K562 (cell line): ENCODE results near the gene HGS. TPM values are rescaled to one million over a fixed set of nuclear protein-coding genes. Genes with fewer than 3 reads are reported as not detected.

Source experiments
- KDM5B ChIP-seq: fragments of 200-600 bp; sonication (generic); IDR thresholded peaks from 2 replicates; pipeline ENCODE4 v1.6.1; 2012; ENCODE audit warnings: low read depth, mild to moderate bottlenecking, moderate library complexity, low read length, control low read depth, inconsistent platforms; ENCODE audit not compliant: insufficient replicate concordance
- MBD1 ChIP-seq: fragments of 250-450 bp; sonication (Bioruptor Pico); IDR thresholded peaks from 2 replicates; pipeline ENCODE4 v1.8.0; 2022; ENCODE audit warnings: inconsistent platforms
- PHF8 ChIP-seq: fragments of 200-600 bp; sonication (generic); IDR thresholded peaks from 2 replicates; pipeline ENCODE4 v1.6.1; 2012; ENCODE audit warnings: mixed run types, mild to moderate bottlenecking, inconsistent platforms, low read length, moderate library complexity, borderline replicate concordance
- POLR2A ChIP-seq: fragments of 450-650 bp; conservative IDR thresholded peaks from 2 replicates; pipeline ENCODE4 v1.6.1; 2016
- PTBP1 ChIP-seq: fragments of 200-400 bp; formaldehyde crosslinking; IDR thresholded peaks from 2 replicates; pipeline ENCODE4 v1.6.1; 2017; ENCODE audit warnings: low read depth, low read length
- RBM22 ChIP-seq: fragments of 200-400 bp; formaldehyde crosslinking; IDR thresholded peaks from 2 replicates; pipeline ENCODE4 v1.6.1; 2018; ENCODE audit warnings: low read length, low read depth; ENCODE audit not compliant: poor library complexity, severe bottlenecking
- SMARCE1 ChIP-seq: fragments of 450-650 bp; IDR thresholded peaks from 2 replicates; pipeline ENCODE4 v1.7.1; 2016; ENCODE audit warnings: mild to moderate bottlenecking
- TCF3 ChIP-seq: sonication (generic); formaldehyde crosslinking; IDR thresholded peaks from 2 replicates; pipeline ENCODE4 v1.4.0; 2020; ENCODE audit warnings: mild to moderate bottlenecking, missing genetic modification reagents
- ZNF3 ChIP-seq: fragments of 250-450 bp; sonication (Bioruptor Pico); IDR thresholded peaks from 2 replicates; pipeline ENCODE4 v1.5.0; 2021; ENCODE audit warnings: mild to moderate bottlenecking, moderate library complexity
- polyA plus RNA-seq, 8 experiments: library from polyadenylated mRNA; depleted of rRNA in 4 of 8; stranded (reverse) in 5 of 8; unstranded in 3 of 8; fragments of >200 nt; fragmentation: Nextera tagmentation in 2 of 8; fragmentation: Illumina TruSeq in 1 of 8; extraction: Ambion mirVana in 2 of 8; extraction: Trizol in 1 of 8; gene quantifications; 2 replicates each; pipeline versions ENCODE4 v1.2.1 to v1.2.3, GENCODE V29; 2011 to 2014; ENCODE audit warnings: inconsistent platforms in 1 of 8, missing spikeins in 1 of 8
- total RNA-seq, 7 experiments: library from RNA; depleted of rRNA in 6 of 7; stranded (reverse); fragments of >200 nt in 6 of 7; fragmentation: Illumina TruSeq in 2 of 7; extraction: Trizol in 2 of 7; gene quantifications; 2 replicates each; pipeline versions ENCODE4 v1.2.1 to v1.2.3, GENCODE V29; 2011 to 2021; ENCODE audit warnings: low replicate concordance in 1 of 7
- TF ChIP-seq, protein P1 (sequence below): fragments of 200-800 bp; sonication (Bioruptor generic); IDR thresholded peaks from 2 replicates; pipeline ENCODE4 v1.6.1; 2016; ENCODE audit warnings: missing genetic modification characterization, missing compliant biosample characterization

HGS gene
- total and polyA plus RNA-seq, 9 of the 15 experiments (the other 6 are each of a cell fraction or from before 2014, with no cell fraction given): 3.9 to 176 (median 77.1) TPM

GRCh38 chr17:81708739-81709185, 25.0 kb downstream of the HGS start (continued):
- TF ChIP-seq, protein P1, sequence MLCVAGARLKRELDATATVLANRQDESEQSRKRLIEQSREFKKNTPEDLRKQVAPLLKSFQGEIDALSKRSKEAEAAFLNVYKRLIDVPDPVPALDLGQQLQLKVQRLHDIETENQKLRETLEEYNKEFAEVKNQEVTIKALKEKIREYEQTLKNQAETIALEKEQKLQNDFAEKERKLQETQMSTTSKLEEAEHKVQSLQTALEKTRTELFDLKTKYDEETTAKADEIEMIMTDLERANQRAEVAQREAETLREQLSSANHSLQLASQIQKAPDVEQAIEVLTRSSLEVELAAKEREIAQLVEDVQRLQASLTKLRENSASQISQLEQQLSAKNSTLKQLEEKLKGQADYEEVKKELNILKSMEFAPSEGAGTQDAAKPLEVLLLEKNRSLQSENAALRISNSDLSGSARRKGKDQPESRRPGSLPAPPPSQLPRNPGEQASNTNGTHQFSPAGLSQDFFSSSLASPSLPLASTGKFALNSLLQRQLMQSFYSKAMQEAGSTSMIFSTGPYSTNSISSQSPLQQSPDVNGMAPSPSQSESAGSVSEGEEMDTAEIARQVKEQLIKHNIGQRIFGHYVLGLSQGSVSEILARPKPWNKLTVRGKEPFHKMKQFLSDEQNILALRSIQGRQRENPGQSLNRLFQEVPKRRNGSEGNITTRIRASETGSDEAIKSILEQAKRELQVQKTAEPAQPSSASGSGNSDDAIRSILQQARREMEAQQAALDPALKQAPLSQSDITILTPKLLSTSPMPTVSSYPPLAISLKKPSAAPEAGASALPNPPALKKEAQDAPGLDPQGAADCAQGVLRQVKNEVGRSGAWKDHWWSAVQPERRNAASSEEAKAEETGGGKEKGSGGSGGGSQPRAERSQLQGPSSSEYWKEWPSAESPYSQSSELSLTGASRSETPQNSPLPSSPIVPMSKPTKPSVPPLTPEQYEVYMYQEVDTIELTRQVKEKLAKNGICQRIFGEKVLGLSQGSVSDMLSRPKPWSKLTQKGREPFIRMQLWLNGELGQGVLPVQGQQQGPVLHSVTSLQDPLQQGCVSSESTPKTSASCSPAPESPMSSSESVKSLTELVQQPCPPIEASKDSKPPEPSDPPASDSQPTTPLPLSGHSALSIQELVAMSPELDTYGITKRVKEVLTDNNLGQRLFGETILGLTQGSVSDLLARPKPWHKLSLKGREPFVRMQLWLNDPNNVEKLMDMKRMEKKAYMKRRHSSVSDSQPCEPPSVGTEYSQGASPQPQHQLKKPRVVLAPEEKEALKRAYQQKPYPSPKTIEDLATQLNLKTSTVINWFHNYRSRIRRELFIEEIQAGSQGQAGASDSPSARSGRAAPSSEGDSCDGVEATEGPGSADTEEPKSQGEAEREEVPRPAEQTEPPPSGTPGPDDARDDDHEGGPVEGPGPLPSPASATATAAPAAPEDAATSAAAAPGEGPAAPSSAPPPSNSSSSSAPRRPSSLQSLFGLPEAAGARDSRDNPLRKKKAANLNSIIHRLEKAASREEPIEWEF (CRISPR knock-in tag): no peak
- TF ChIP-seq MBD1 (CRISPR knock-in tag): no peak
- no peak for TF ChIP-seq ZNF3 (CRISPR knock-in tag)
- TF ChIP-seq RBM22: peak; percentile 51
- no peak for TF ChIP-seq TCF3 (CRISPR knock-in tag)
- peak; percentile 37 for TF ChIP-seq KDM5B
- TF ChIP-seq SMARCE1: no peak
- 0 out of 2 replicates have a peak, but pooled peaks have one; percentile 51 for TF ChIP-seq PTBP1
- no peak for TF ChIP-seq PHF8
- TF ChIP-seq POLR2A: peak; percentile 46; the same call in 1 of the 2 replicates
